ENCODE results near the gene SCARB2. TPM values are rescaled to one million over a fixed set of nuclear protein-coding genes. Genes with fewer than 3 reads are reported as not detected.

Gene SCARB2, protein sequence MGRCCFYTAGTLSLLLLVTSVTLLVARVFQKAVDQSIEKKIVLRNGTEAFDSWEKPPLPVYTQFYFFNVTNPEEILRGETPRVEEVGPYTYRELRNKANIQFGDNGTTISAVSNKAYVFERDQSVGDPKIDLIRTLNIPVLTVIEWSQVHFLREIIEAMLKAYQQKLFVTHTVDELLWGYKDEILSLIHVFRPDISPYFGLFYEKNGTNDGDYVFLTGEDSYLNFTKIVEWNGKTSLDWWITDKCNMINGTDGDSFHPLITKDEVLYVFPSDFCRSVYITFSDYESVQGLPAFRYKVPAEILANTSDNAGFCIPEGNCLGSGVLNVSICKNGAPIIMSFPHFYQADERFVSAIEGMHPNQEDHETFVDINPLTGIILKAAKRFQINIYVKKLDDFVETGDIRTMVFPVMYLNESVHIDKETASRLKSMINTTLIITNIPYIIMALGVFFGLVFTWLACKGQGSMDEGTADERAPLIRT
- total RNA-seq, result 58.4 and 76.3 TPM in 2 replicates

- no peak for TF ChIP-seq CTCF (conservative IDR thresholded peaks at IDR 0.05; ENCODE audit: low read depth, low read length)
- DNase-seq (ENCODE audit: low read depth), result no peak
- peak within 1 kb of the TSS; percentile 72 for H3K4me3 ChIP-seq (ENCODE audit: low read depth, low read length)
Measured at GRCh38 chr4:76213415-76214176, at the start of gene SCARB2. Gene SCARB2 (minus strand): TSS chr4:76213824. CDS start chr4:76213543, 281 bp downstream.

DNA sequence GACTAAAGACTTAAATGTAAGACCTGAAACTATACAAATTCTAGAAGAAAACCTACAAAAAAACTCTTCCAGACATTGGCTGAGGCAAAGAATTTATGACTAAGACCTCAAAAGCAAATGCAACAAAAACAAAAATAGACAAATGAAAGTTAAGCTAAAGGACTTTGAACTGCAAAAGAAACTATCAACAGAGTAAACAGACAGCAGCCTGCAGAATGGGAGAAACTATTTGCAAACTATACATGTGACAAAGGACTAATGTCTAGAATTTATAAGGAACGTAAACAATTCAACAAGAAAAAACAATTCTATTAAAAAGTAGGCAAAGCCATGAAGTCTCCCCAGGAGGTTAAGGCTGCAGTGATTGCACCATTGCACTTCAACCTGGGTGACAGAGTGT is 46.9 kb upstream of the SCARB2 start:
- H3K4me3 ChIP-seq (ENCODE audit: low read depth, low read length), result no peak overlapping the region
- DNase-seq (ENCODE audit: low read depth), result no peak
- no peak for TF ChIP-seq CTCF (conservative IDR thresholded peaks at IDR 0.05; ENCODE audit: low read depth, low read length)

DNA sequence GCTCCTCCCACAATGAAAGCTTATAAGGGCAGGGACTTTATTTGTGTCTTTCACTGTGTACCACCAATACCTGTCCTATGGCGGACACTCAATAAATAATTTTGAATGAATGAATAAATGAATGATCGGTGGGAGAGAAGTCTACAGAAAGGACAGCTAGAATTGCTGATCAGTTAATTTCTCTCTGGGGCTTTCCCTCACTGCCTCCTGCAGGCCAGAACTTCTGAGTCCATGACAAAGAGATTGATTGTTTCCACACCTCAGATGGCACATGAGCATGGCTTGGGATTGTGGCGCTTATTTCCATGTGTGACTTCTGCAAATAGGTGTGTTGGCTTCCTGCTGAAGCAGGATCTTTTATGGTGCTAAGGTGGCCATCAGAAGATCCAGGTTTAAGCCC is 44.2 kb upstream of the SCARB2 start:
- no peak for TF ChIP-seq CTCF (conservative IDR thresholded peaks at IDR 0.05; ENCODE audit: low read depth, low read length)
- no peak overlapping the region for H3K4me3 ChIP-seq (ENCODE audit: low read depth, low read length)
- DNase-seq (ENCODE audit: low read depth), result no peak

DNA sequence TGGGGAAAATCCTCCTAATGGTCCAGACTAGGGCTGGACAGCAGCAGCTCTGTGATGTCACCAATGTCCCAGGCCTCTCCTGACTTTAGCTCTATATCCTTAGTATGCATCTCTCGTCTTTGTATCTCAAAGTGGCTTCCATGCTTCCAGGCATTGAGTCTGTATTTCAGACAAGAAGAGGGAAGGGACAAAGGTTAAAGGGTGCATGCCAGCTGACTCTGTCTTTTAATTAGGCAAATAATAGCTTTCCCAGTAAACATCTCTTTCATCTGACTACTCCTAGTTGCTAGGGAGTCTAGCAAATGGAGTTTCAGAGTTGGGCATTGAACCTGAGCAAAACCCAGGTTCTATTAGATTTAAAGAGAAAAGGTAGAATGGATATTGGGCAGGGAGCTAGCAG is 43.3 kb upstream of the SCARB2 start:
- no peak for DNase-seq (ENCODE audit: low read depth)
- H3K4me3 ChIP-seq (ENCODE audit: low read depth, low read length), result no peak overlapping the region
- TF ChIP-seq CTCF (conservative IDR thresholded peaks at IDR 0.05; ENCODE audit: low read depth, low read length), result no peak

- no peak for DNase-seq (ENCODE audit: low read depth)
- no peak overlapping the region for H3K4me3 ChIP-seq (ENCODE audit: low read depth, low read length)
- TF ChIP-seq CTCF (conservative IDR thresholded peaks at IDR 0.05; ENCODE audit: low read depth, low read length), result no peak
Measured at GRCh38 chr4:76256032-76256431, 42.4 kb upstream of the SCARB2 start.

DNA sequence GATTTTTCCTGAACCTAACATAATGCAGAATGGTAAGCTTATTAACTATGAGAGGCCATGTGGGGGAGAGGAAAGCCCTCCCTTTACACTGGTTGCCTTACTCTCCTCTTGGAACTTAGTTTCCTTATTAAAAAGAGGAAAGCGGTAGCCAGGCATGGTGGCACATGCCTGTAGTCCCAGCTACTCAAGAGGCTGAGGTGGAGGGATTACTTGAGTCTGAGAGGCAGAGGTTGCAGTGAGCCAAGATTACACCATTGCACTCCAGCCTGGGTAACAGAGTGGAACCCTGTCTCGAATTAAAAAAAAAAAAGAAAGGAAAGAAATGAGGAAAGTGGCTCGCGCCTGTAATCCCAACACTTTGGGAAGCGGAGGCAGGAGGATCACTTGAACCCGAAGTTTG is 39.9 kb upstream of the SCARB2 start:
- DNase-seq (ENCODE audit: low read depth), result no peak
- no peak overlapping the region for H3K4me3 ChIP-seq (ENCODE audit: low read depth, low read length)

More for the DNA sequence above, 39.9 kb upstream of the SCARB2 start:
- no peak for TF ChIP-seq CTCF (conservative IDR thresholded peaks at IDR 0.05; ENCODE audit: low read depth, low read length)

Data from epithelial cell of proximal tubule (primary cell).